ENCODE results near the gene ADD1.

DNA sequence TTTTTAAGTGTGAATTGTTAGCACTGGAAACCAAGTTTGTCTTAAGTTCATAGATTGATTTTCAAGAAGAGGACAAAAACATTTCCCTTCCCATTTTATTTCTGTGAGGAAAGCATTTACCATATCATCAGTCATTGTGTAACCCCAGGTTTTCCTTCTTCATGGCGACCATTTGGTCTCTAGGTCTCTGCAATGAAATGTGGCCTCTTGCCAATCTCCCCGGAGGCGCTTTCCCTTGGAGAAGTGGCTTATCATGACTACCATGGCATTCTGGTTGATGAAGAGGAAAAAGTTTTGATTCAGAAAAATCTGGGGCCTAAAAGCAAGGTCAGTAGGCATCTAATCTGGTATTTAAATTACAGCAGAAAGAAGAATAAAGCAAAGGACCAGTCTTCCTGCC lies 54.4 kb downstream of the ADD1 start:
- TF ChIP-seq POLR2A (IDR thresholded peaks at IDR 0.05; ENCODE audit: low read depth) (no peak), EP300 (IDR thresholded peaks at IDR 0.05) (no peak)
